ENCODE data around the gene AXIN2.
A peak's percentile ranks its signal among the peaks of the same experiment; 100 is the strongest.

Gene AXIN2

DNA sequence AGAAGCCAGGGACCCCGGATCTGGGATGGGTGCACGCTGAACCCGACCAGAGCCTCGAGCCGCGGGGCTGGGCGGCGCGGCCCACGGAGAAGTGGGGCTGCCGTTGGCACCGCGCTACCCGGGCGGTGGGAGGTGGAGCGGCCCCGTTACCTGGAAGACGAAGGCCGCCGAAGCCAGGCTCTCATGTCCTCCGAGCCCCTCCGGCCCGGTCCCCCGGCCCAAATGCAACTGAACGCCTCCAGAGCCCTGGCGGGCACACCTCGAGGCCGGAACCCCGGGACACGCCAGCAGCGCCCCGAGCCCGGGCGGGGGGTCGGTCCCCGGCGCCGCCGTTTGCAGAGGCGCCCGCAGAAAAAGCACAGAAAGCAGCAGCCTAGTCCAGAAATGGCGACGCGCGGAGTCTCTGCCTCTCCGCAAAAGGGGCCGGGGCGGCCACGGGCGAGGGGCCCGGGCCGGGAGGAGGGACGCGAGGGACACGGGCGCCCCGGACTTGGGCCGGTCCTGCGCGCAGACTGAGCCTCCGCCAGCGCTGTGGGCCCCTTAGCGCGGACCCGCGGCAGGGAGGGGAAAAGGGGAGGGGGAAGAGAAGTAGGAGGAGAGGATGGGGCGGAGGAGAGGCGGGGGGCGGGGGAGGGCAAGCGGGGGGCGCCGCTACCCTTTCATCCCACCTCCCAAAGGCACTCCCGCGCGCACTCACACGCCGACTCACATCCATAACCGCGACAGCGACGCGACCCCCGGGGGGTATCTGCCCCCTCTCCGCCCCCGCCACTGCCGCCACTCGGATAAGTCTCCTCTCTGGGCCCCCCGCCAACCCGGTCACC is 1.4 kb downstream of the AXIN2 start (continued):
- TF ChIP-seq, protein P1, sequence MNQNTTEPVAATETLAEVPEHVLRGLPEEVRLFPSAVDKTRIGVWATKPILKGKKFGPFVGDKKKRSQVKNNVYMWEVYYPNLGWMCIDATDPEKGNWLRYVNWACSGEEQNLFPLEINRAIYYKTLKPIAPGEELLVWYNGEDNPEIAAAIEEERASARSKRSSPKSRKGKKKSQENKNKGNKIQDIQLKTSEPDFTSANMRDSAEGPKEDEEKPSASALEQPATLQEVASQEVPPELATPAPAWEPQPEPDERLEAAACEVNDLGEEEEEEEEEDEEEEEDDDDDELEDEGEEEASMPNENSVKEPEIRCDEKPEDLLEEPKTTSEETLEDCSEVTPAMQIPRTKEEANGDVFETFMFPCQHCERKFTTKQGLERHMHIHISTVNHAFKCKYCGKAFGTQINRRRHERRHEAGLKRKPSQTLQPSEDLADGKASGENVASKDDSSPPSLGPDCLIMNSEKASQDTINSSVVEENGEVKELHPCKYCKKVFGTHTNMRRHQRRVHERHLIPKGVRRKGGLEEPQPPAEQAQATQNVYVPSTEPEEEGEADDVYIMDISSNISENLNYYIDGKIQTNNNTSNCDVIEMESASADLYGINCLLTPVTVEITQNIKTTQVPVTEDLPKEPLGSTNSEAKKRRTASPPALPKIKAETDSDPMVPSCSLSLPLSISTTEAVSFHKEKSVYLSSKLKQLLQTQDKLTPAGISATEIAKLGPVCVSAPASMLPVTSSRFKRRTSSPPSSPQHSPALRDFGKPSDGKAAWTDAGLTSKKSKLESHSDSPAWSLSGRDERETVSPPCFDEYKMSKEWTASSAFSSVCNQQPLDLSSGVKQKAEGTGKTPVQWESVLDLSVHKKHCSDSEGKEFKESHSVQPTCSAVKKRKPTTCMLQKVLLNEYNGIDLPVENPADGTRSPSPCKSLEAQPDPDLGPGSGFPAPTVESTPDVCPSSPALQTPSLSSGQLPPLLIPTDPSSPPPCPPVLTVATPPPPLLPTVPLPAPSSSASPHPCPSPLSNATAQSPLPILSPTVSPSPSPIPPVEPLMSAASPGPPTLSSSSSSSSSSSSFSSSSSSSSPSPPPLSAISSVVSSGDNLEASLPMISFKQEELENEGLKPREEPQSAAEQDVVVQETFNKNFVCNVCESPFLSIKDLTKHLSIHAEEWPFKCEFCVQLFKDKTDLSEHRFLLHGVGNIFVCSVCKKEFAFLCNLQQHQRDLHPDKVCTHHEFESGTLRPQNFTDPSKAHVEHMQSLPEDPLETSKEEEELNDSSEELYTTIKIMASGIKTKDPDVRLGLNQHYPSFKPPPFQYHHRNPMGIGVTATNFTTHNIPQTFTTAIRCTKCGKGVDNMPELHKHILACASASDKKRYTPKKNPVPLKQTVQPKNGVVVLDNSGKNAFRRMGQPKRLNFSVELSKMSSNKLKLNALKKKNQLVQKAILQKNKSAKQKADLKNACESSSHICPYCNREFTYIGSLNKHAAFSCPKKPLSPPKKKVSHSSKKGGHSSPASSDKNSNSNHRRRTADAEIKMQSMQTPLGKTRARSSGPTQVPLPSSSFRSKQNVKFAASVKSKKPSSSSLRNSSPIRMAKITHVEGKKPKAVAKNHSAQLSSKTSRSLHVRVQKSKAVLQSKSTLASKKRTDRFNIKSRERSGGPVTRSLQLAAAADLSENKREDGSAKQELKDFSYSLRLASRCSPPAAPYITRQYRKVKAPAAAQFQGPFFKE (tag by site-specific recombination; IDR thresholded peaks at IDR 0.05; ENCODE audit: borderline replicate concordance): no peak
- TF ChIP-seq SETDB1 (IDR thresholded peaks at IDR 0.05; ENCODE audit: insufficient read length, low read length): no peak
- no peak for TF ChIP-seq ZNF585B (tag by site-specific recombination; IDR thresholded peaks at IDR 0.05)
- no peak for TF ChIP-seq PRDM4 (tag by site-specific recombination; IDR thresholded peaks at IDR 0.05)
- TF ChIP-seq GLIS1 (tag by site-specific recombination; IDR thresholded peaks at IDR 0.05): peak; percentile 77
- 0 out of 2 replicates have a peak, but pooled peaks have one; percentile 4 for TF ChIP-seq ZNF596 (tag by site-specific recombination; IDR thresholded peaks at IDR 0.05)
- no peak for TF ChIP-seq ZNF792 (tag by site-specific recombination; IDR thresholded peaks at IDR 0.05)
- TF ChIP-seq ZNF785 (tag by site-specific recombination; IDR thresholded peaks at IDR 0.05): no peak
- peak; percentile 91 for TF ChIP-seq GLIS2 (tag by site-specific recombination; IDR thresholded peaks at IDR 0.05)
- no peak for TF ChIP-seq MYNN (tag by site-specific recombination; IDR thresholded peaks at IDR 0.05; ENCODE audit: borderline replicate concordance)
- no peak for TF ChIP-seq ZNF266 (tag by site-specific recombination; IDR thresholded peaks at IDR 0.05; ENCODE audit: low read depth)
- TF ChIP-seq SP3 (tag by site-specific recombination; IDR thresholded peaks at IDR 0.05): peak; percentile 55
- TF ChIP-seq, protein P2, sequence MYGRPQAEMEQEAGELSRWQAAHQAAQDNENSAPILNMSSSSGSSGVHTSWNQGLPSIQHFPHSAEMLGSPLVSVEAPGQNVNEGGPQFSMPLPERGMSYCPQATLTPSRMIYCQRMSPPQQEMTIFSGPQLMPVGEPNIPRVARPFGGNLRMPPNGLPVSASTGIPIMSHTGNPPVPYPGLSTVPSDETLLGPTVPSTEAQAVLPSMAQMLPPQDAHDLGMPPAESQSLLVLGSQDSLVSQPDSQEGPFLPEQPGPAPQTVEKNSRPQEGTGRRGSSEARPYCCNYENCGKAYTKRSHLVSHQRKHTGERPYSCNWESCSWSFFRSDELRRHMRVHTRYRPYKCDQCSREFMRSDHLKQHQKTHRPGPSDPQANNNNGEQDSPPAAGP (tag by site-specific recombination; IDR thresholded peaks at IDR 0.05): no peak
- no peak for TF ChIP-seq ZNF311 (tag by site-specific recombination; IDR thresholded peaks at IDR 0.05; ENCODE audit: borderline replicate concordance)
- no peak for TF ChIP-seq ZNF18 (tag by site-specific recombination; IDR thresholded peaks at IDR 0.05)
- TF ChIP-seq ZNF24 (tag by site-specific recombination; IDR thresholded peaks at IDR 0.05): no peak
- no peak for TF ChIP-seq ZNF621 (tag by site-specific recombination; IDR thresholded peaks at IDR 0.05)
- TF ChIP-seq, protein P3, sequence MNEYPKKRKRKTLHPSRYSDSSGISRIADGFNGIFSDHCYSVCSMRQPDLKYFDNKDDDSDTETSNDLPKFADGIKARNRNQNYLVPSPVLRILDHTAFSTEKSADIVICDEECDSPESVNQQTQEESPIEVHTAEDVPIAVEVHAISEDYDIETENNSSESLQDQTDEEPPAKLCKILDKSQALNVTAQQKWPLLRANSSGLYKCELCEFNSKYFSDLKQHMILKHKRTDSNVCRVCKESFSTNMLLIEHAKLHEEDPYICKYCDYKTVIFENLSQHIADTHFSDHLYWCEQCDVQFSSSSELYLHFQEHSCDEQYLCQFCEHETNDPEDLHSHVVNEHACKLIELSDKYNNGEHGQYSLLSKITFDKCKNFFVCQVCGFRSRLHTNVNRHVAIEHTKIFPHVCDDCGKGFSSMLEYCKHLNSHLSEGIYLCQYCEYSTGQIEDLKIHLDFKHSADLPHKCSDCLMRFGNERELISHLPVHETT (tag by site-specific recombination; IDR thresholded peaks at IDR 0.05): no peak
- TF ChIP-seq, protein P4, sequence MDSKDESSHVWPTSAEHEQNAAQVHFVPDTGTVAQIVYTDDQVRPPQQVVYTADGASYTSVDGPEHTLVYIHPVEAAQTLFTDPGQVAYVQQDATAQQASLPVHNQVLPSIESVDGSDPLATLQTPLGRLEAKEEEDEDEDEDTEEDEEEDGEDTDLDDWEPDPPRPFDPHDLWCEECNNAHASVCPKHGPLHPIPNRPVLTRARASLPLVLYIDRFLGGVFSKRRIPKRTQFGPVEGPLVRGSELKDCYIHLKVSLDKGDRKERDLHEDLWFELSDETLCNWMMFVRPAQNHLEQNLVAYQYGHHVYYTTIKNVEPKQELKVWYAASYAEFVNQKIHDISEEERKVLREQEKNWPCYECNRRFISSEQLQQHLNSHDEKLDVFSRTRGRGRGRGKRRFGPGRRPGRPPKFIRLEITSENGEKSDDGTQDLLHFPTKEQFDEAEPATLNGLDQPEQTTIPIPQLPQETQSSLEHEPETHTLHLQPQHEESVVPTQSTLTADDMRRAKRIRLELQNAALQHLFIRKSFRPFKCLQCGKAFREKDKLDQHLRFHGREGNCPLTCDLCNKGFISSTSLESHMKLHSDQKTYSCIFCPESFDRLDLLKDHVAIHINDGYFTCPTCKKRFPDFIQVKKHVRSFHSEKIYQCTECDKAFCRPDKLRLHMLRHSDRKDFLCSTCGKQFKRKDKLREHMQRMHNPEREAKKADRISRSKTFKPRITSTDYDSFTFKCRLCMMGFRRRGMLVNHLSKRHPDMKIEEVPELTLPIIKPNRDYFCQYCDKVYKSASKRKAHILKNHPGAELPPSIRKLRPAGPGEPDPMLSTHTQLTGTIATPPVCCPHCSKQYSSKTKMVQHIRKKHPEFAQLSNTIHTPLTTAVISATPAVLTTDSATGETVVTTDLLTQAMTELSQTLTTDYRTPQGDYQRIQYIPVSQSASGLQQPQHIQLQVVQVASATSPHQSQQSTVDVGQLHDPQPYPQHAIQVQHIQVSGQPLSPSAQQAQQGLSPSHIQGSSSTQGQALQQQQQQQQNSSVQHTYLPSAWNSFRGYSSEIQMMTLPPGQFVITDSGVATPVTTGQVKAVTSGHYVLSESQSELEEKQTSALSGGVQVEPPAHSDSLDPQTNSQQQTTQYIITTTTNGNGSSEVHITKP (tag by site-specific recombination; IDR thresholded peaks at IDR 0.05): peak; percentile 50; the same call in 1 of the 2 replicates
- TF ChIP-seq HOXA7 (CRISPR knock-in tag; IDR thresholded peaks at IDR 0.05; ENCODE audit: borderline replicate concordance): no peak
- no peak for TF ChIP-seq ZNF571 (tag by site-specific recombination; IDR thresholded peaks at IDR 0.05)
- no peak for TF ChIP-seq ZFP3 (tag by site-specific recombination; IDR thresholded peaks at IDR 0.05; ENCODE audit: low read depth)
